HG03060 (cell line): ENCODE results near the gene IGFN1.

Experiments used
- ATAC-seq: cut with Tn5 transposase; IDR thresholded peaks from one replicate; pipeline ENCODE4 v1.9.1; 2021; ENCODE audit warnings: low read depth, moderate number of reproducible peaks; ENCODE audit not compliant: unreplicated experiment

Gene IGFN1

GRCh38 chr1:201261771-201262547 is 71.3 kb downstream of the IGFN1 start:
- ATAC-seq, result no peak

- no peak for ATAC-seq
These were observed 72.5 kb downstream of the IGFN1 start for GRCh38 chr1:201262963-201263608.

- ATAC-seq, result no peak
These were observed 73.4 kb downstream of the IGFN1 start for GRCh38 chr1:201264072-201264471.

GRCh38 chr1:201264554-201264953 is 73.9 kb downstream of the IGFN1 start:
- no peak for ATAC-seq

GRCh38 chr1:201265756-201266155 is 75.1 kb downstream of the IGFN1 start:
- ATAC-seq, result no peak

- no peak for ATAC-seq
These were observed 75.7 kb downstream of the IGFN1 start for GRCh38 chr1:201266276-201266675.

GRCh38 chr1:201266774-201267173 is 76.2 kb downstream of the IGFN1 start:
- no peak for ATAC-seq

- no peak for ATAC-seq
These were observed 77.0 kb downstream of the IGFN1 start for GRCh38 chr1:201267481-201268229.

- ATAC-seq, result no peak
These were observed 78.1 kb downstream of the IGFN1 start for GRCh38 chr1:201268604-201269151.

GRCh38 chr1:201269281-201269680 is 78.7 kb downstream of the IGFN1 start:
- ATAC-seq, result no peak

- ATAC-seq, result no peak
These were observed 79.3 kb downstream of the IGFN1 start for GRCh38 chr1:201269900-201270410.

- ATAC-seq, result no peak
These were observed 80.2 kb downstream of the IGFN1 start for GRCh38 chr1:201270616-201271390.

- ATAC-seq, result no peak
These were observed 82.2 kb downstream of the IGFN1 start for GRCh38 chr1:201272799-201273198.

GRCh38 chr1:201274616-201275252 is 84.1 kb downstream of the IGFN1 start:
- ATAC-seq, result no peak

GRCh38 chr1:201275253-201275666 is 84.6 kb downstream of the IGFN1 start:
- ATAC-seq, result no peak

- ATAC-seq, result no peak
These were observed 86.3 kb downstream of the IGFN1 start for GRCh38 chr1:201276891-201277290.

- ATAC-seq, result no peak
These were observed 86.8 kb downstream of the IGFN1 start for GRCh38 chr1:201277441-201277840.
